SK-N-MC (cell line): ENCODE results near the gene SMCO3.

Experiments
- EZH2 ChIP-seq: fragments of 200-600 bp; sonication (generic); IDR thresholded peaks from one replicate; pipeline ENCODE4 v1.6.1; 2017; ENCODE audit warnings: antibody characterized with exemption
- FOXP2 ChIP-seq: optimal IDR thresholded peaks from 2 replicates; pipeline ENCODE3; 2011; ENCODE audit warnings: mild to moderate bottlenecking, moderate library complexity; ENCODE audit not compliant: insufficient read depth; ENCODE audit errors: extremely low read length, control extremely low read depth
- POLR2AphosphoS5 ChIP-seq: IDR thresholded peaks from 2 replicates; pipeline ENCODE4 v1.6.1; 2012; ENCODE audit warnings: mild to moderate bottlenecking, low read depth, low read length, borderline replicate concordance

DNA sequence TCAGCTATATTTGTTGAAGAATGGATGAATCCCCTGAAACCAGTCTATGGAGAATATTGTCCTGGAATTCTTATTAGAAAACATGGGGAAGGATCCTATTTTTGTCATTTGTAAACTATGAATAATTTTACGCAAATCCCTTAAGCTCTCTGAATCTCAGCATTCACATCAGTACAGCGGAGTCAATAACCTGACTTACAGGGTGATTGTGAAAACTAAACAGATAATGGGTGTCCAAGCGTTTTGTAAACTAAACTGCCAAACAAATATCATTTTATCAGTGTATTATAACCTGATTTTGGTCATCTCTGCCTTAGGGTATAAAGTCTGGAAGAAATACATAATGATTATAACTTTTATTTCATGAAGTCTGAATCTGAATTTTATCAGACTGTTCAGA lies 19.4 kb upstream of the SMCO3 start:
- TF ChIP-seq POLR2AphosphoS5 = no peak
- TF ChIP-seq EZH2 = no peak
- no peak for TF ChIP-seq FOXP2
